ENCODE measurements around the gene IGFBP2.
A peak's percentile ranks its signal among the peaks of the same experiment; 100 is the strongest.
"Not testable (repeated sequence)": the region's sequence is repeated elsewhere in the genome, so short reads cannot be mapped to it uniquely, and the experiment has no call there.

IGFBP2 gene

DNA sequence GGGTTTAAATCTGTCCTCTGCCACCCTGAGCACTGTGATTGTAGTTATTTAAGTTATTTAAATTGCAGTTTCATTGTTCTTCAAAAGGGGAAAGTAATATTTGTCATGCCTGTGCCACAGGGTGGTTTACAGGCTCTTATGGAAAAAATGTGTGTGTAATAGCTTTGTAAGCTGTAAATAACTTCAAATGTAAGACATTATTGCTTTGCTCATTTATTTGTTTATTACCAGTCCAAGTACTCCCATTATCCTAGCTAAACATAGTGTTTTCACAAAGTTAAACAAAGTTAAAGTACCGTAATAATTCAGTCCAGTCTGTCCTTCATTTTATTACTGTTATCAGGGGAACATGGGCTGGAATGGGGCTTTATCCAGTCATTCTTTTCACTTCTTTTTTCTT is 43.4 kb upstream of the IGFBP2 start:
- TF ChIP-seq PKNOX1 (IDR thresholded peaks at IDR 0.05) (peak; percentile 48), ARNT (IDR thresholded peaks at IDR 0.05) (no peak), HDGF (IDR thresholded peaks at IDR 0.05; ENCODE audit: borderline replicate concordance) (no peak), BHLHE40 (IDR thresholded peaks at IDR 0.05; ENCODE audit: borderline replicate concordance) (no peak), FOXK2 (IDR thresholded peaks at IDR 0.05) (no peak), TARDBP (IDR thresholded peaks at IDR 0.05) (no peak), NFRKB (IDR thresholded peaks at IDR 0.05) (no peak), ZNF384 (IDR thresholded peaks at IDR 0.05) (no peak), FOXA1 (IDR thresholded peaks at IDR 0.05) (no peak)
- CTCF ChIA-PET: no interaction called here
- POLR2A ChIA-PET: no interaction called here
- no peak for DNase-seq (ENCODE audit: extremely low spot score)

- POLR2A ChIA-PET: interaction anchor here (1.5 kb wide), 1 partner anchor 30 kb away, joined by 3 read pairs; no protein-coding TSS in a partner anchor
- CTCF ChIA-PET: no interaction called here
Measured at GRCh38 chr2:216590780-216591179, 42.4 kb upstream of the IGFBP2 start.

GRCh38 chr2:216591480-216591879 is 41.7 kb upstream of the IGFBP2 start:
- no peak for DNase-seq (ENCODE audit: extremely low spot score)
- POLR2A ChIA-PET: interaction anchor here (1.5 kb wide), 1 partner anchor 29 kb away, joined by 3 read pairs; no protein-coding TSS in a partner anchor
- TF ChIP-seq FOXK2 (IDR thresholded peaks at IDR 0.05) (no peak), CTBP1 (IDR thresholded peaks at IDR 0.05; ENCODE audit: borderline replicate concordance) (no peak), FOXM1 (IDR thresholded peaks at IDR 0.05; ENCODE audit: borderline replicate concordance) (no peak), PKNOX1 (IDR thresholded peaks at IDR 0.05) (no peak), HDGF (IDR thresholded peaks at IDR 0.05; ENCODE audit: borderline replicate concordance) (no peak)
- CTCF ChIA-PET: no interaction called here

More at GRCh38 chr2:216590780-216591179, 42.4 kb upstream of the IGFBP2 start:
- DNase-seq (ENCODE audit: extremely low spot score): peak; percentile 33
- TF ChIP-seq BHLHE40 (IDR thresholded peaks at IDR 0.05; ENCODE audit: borderline replicate concordance) (no peak), TARDBP (IDR thresholded peaks at IDR 0.05) (no peak), CTBP1 (IDR thresholded peaks at IDR 0.05; ENCODE audit: borderline replicate concordance) (no peak), L3MBTL2 (conservative IDR thresholded peaks at IDR 0.05) (no peak), HDGF (IDR thresholded peaks at IDR 0.05; ENCODE audit: borderline replicate concordance) (no peak), FOXA1 (IDR thresholded peaks at IDR 0.05) (no peak), PKNOX1 (IDR thresholded peaks at IDR 0.05) (no peak), SUZ12 (IDR thresholded peaks at IDR 0.05) (no peak), FOXK2 (IDR thresholded peaks at IDR 0.05) (no peak), LEF1 (IDR thresholded peaks at IDR 0.05; ENCODE audit: borderline replicate concordance) (no peak), NFRKB (IDR thresholded peaks at IDR 0.05) (no peak)

DNA sequence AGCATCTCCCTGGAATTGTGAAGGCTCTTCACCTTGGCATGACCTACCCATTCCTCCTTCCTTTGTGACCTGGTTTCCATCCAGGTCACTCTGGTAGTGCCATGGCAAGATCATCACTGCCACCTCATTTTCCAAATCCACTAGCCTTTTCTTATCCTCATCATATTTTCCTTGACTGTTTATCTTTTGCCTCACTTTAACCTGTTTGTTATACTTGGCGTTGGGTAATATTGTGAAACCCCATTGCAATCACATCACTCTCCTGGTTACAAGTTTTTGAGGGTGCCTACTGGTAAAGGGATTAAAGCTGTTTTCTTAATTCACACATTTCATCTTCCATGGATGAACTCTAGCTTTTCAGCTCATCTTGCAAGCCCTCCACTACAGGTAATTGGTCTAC is 39.1 kb upstream of the IGFBP2 start:
- CTCF ChIA-PET: interaction anchor here (1.0 kb wide), 1 partner anchor 75 kb away, joined by 3 read pairs; no protein-coding TSS in a partner anchor
- POLR2A ChIA-PET: no interaction called here
- TF ChIP-seq FOXM1 (IDR thresholded peaks at IDR 0.05; ENCODE audit: borderline replicate concordance) (no peak), TARDBP (IDR thresholded peaks at IDR 0.05) (no peak), SUZ12 (IDR thresholded peaks at IDR 0.05) (no peak), FOXA1 (IDR thresholded peaks at IDR 0.05) (no peak), ELF4 (IDR thresholded peaks at IDR 0.05) (no peak), BHLHE40 (IDR thresholded peaks at IDR 0.05; ENCODE audit: borderline replicate concordance) (no peak), ZNF384 (IDR thresholded peaks at IDR 0.05) (no peak), CTBP1 (IDR thresholded peaks at IDR 0.05; ENCODE audit: borderline replicate concordance) (no peak), L3MBTL2 (conservative IDR thresholded peaks at IDR 0.05) (no peak)
- DNase-seq (ENCODE audit: extremely low spot score): no peak

GRCh38 chr2:216596236-216596979 is 36.8 kb upstream of the IGFBP2 start:
- no peak for DNase-seq (ENCODE audit: extremely low spot score)
- TF ChIP-seq CTBP1 (IDR thresholded peaks at IDR 0.05; ENCODE audit: borderline replicate concordance) (no peak), LEF1 (IDR thresholded peaks at IDR 0.05; ENCODE audit: borderline replicate concordance) (no peak), PKNOX1 (IDR thresholded peaks at IDR 0.05) (no peak), TARDBP (IDR thresholded peaks at IDR 0.05) (no peak), SUZ12 (IDR thresholded peaks at IDR 0.05) (no peak), FOXA1 (IDR thresholded peaks at IDR 0.05) (no peak), L3MBTL2 (conservative IDR thresholded peaks at IDR 0.05) (no peak; the same call in 1 of the 2 replicates), ELF4 (IDR thresholded peaks at IDR 0.05) (no peak), BHLHE40 (IDR thresholded peaks at IDR 0.05; ENCODE audit: borderline replicate concordance) (no peak), ZNF384 (IDR thresholded peaks at IDR 0.05) (no peak)
- ChIA-PET CTCF (no interaction called here), POLR2A (no interaction called here)

- ChIA-PET CTCF (interaction anchor here (0.6 kb wide), 1 partner anchor 70 kb away, joined by 4 read pairs; no protein-coding TSS in a partner anchor), POLR2A (no interaction called here)
- no peak for DNase-seq (ENCODE audit: extremely low spot score)
- TF ChIP-seq TARDBP (IDR thresholded peaks at IDR 0.05) (no peak), ZNF384 (IDR thresholded peaks at IDR 0.05) (no peak), SP1 (IDR thresholded peaks at IDR 0.05) (no peak), LEF1 (IDR thresholded peaks at IDR 0.05; ENCODE audit: borderline replicate concordance) (no peak), BHLHE40 (IDR thresholded peaks at IDR 0.05; ENCODE audit: borderline replicate concordance) (no peak), FOXA1 (IDR thresholded peaks at IDR 0.05) (no peak), HDGF (IDR thresholded peaks at IDR 0.05; ENCODE audit: borderline replicate concordance) (no peak), FOXM1 (IDR thresholded peaks at IDR 0.05; ENCODE audit: borderline replicate concordance) (no peak), NFRKB (IDR thresholded peaks at IDR 0.05) (no peak)
Measured at GRCh38 chr2:216596980-216597509, 36.2 kb upstream of the IGFBP2 start.

GRCh38 chr2:216597825-216598224 is 35.4 kb upstream of the IGFBP2 start:
- CTCF ChIA-PET: interaction anchor here (0.6 kb wide), 1 partner anchor 69 kb away, joined by 4 read pairs; no protein-coding TSS in a partner anchor
- POLR2A ChIA-PET: not testable (repeated sequence)

More at GRCh38 chr2:216597825-216598224, 35.4 kb upstream of the IGFBP2 start:
- DNase-seq (ENCODE audit: extremely low spot score): not testable (repeated sequence)

Data from HEK293T (cell line).